T-cell (primary cell): ENCODE measurements around the gene SPOCK3. TPM values are rescaled to one million over a fixed set of nuclear protein-coding genes. Genes with fewer than 3 reads are reported as not detected.

ENCODE experiments used
- ATAC-seq, 4 experiments: fragments of 200-7000 bp in 3 of 4; fragments of 150-1000 bp in 1 of 4; cut with Tn5 transposase; replicated peaks in 1 of 4; 1 replicate in 3 of 4; 2 replicates in 1 of 4; pipeline ENCODE4 v1.10.0; 2021; ENCODE audit warnings: moderate library complexity in 3 of 4, mild to moderate bottlenecking in 2 of 4, moderate number of reproducible peaks in 1 of 4
- CTCF ChIA-PET, 2 donors: fragments of 300-600 bp; sonication (Branson Sonifier 250); formaldehyde crosslinking; loops; one replicate each; lab custom pipeline; 2022; ENCODE audit warnings: antibody characterized with exemption in 2 of 2; lab: Charles Lee
- POLR2A ChIA-PET, 2 donors: fragments of 300-600 bp; sonication (Branson Sonifier 250); formaldehyde crosslinking; loops; one replicate each; lab custom pipeline; 2022; ENCODE audit warnings: antibody characterized with exemption in 2 of 2; lab: Charles Lee
- DNase-seq, 35 experiments: peaks; one replicate each; pipeline versions ENCODE4 v3.0.0 to v3.0.0-alpha.2; 2013 to 2023
- H3K27ac ChIP-seq: one replicate; pipeline ENCODE4 v1.5.1; 2013; ENCODE audit warnings: low read length
- H3K27me3 ChIP-seq, 2 experiments: replicated peaks in 1 of 2; 1 replicate in 1 of 2; 2 replicates in 1 of 2; pipeline versions ENCODE4 v1.6.1 to v1.7.0; 2013; ENCODE audit warnings: low read length in 1 of 2, mixed read lengths in 1 of 2; ENCODE audit not compliant: control insufficient read depth in 2 of 2, insufficient read depth in 2 of 2; ENCODE audit errors: extremely low read depth in 1 of 2
- H3K36me3 ChIP-seq, 2 donors: 1 replicate in 1 of 2; 2 replicates in 1 of 2; pipeline versions ENCODE4 v1.6.1 to v1.7.0; 2013; ENCODE audit warnings: low read length in 1 of 2; ENCODE audit not compliant: control insufficient read depth in 2 of 2, insufficient read depth in 1 of 2; ENCODE audit errors: extremely low read depth in 1 of 2
- H3K4me1 ChIP-seq, 2 experiments: 1 replicate in 1 of 2; 2 replicates in 1 of 2; pipeline versions ENCODE4 v1.6.1 to v1.7.0; 2013; ENCODE audit warnings: low read length in 2 of 2, mixed read lengths in 1 of 2; ENCODE audit not compliant: insufficient read depth in 2 of 2, control insufficient read depth in 1 of 2; ENCODE audit errors: extremely low read depth in 1 of 2
- H3K4me3 ChIP-seq, 2 donors: 1 replicate in 1 of 2; 2 replicates in 1 of 2; pipeline versions ENCODE4 v1.5.1 to v1.7.0; 2013; ENCODE audit warnings: mild to moderate bottlenecking in 2 of 2, low read length in 1 of 2, moderate library complexity in 1 of 2; ENCODE audit not compliant: control insufficient read depth in 1 of 2; ENCODE audit errors: extremely low read depth in 1 of 2
- H3K9me3 ChIP-seq: 2 replicates; pipeline ENCODE4 v1.7.0; 2013
- H3K27ac Mint-ChIP-seq, 2 donors: one replicate each; pipeline ENCODE4 v1.8.0; 2020 to 2021; ENCODE audit warnings: mild to moderate bottlenecking in 2 of 2, mixed read lengths in 2 of 2
- H3K27me3 Mint-ChIP-seq, 2 donors: one replicate each; pipeline ENCODE4 v1.8.0; 2021 to 2022; ENCODE audit warnings: mixed read lengths in 2 of 2
- H3K36me3 Mint-ChIP-seq: one replicate; pipeline ENCODE4 v1.8.0; 2021; ENCODE audit warnings: mixed read lengths
- H3K4me1 Mint-ChIP-seq, 3 donors: one replicate each; pipeline ENCODE4 v1.8.0; 2020 to 2022; ENCODE audit warnings: mixed read lengths in 3 of 3, mild to moderate bottlenecking in 1 of 3
- H3K4me3 Mint-ChIP-seq, 3 donors: one replicate each; pipeline ENCODE4 v1.8.0; 2020 to 2022; ENCODE audit warnings: mild to moderate bottlenecking in 3 of 3, mixed read lengths in 3 of 3, moderate library complexity in 3 of 3
- H3K9me3 Mint-ChIP-seq, 3 donors: one replicate each; pipeline ENCODE4 v1.8.0; 2020 to 2022; ENCODE audit warnings: mixed read lengths in 3 of 3
- WGBS: methylation state at CpG from one replicate; pipeline ENCODE4 v1.1.5; 2013; ENCODE audit warnings: missing lambda C conversion rate; ENCODE audit not compliant: insufficient coverage; 5-methylcytosine and 5-hydroxymethylcytosine counted together
- total RNA-seq, 35 experiments: library from RNA in 6 of 35; stranded (reverse) in 6 of 35; fragments of 120-200 nt in 1 of 35; gene quantifications; one replicate each; pipeline versions ENCODE4 v1.2.1 to v1.2.4 and lab custom pipeline; 2013 to 2026

Gene SPOCK3
- total RNA-seq, 5 donors from 2014 or later (not counting 1 experiment from before 2014, with no cell fraction given): not detected

DNA sequence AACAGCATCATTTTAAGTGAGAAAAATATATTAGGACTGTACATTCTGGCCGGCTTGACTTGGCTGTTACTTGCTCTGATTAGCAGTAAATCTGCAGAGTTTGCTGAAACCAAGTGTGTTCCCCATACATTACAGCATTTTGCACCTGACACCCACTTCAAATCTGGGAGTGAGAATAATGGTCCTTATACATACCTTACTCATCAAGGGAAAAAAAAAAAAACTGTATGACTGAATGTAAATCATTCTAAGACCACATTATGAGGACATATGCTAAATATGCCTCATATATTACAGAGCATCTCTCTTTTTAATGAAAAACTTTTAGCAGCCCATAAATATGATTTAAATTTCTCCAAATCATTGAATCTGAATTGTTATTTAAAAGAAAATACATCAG lies 406.7 kb downstream of the SPOCK3 start:
- Histone ChIP-seq H3K36me3 (no peaks in the 10 kb centered on the region), H3K4me1 (no peaks in the 10 kb centered on the region), H3K27me3 (no peaks in the 10 kb centered on the region), H3K9me3 (no peaks in the 10 kb centered on the region), H3K4me3 (no peak overlapping the region), H3K27ac (no peak overlapping the region)
- Mint-ChIP-seq H3K27ac (no peak overlapping the region), H3K36me3 (no peaks in the 10 kb centered on the region), H3K4me1 (no peaks in the 10 kb centered on the region), H3K4me3 (no peak overlapping the region), H3K9me3 (peaks cover 9 to 25% (median 13%) of the 10 kb centered on the region in 3 donors), H3K27me3 (no peaks in the 10 kb centered on the region)
- DNase-seq: no peak
- no peak for ATAC-seq
- POLR2A ChIA-PET: interaction anchor here in 1 of 2 donors (0.6 kb wide), 1 partner anchor 25 kb away, joined by 3 read pairs; no protein-coding TSS in a partner anchor
- CTCF ChIA-PET: no interaction called here
- WGBS: no CpG with 5 or more reads among the region's 1 CpG

- Mint-ChIP-seq H3K36me3 (no peaks in the 10 kb centered on the region), H3K27me3 (no peaks in the 10 kb centered on the region), H3K4me3 (no peak overlapping the region), H3K4me1 (no peaks in the 10 kb centered on the region), H3K9me3 (peaks cover 11 to 21% (median 12%) of the 10 kb centered on the region in 3 donors), H3K27ac (no peak overlapping the region)
- DNase-seq (no peak), ATAC-seq (no peak)
- Histone ChIP-seq H3K4me3 (no peak overlapping the region), H3K4me1 (no peaks in the 10 kb centered on the region), H3K27ac (no peak overlapping the region), H3K27me3 (no peaks in the 10 kb centered on the region), H3K9me3 (no peaks in the 10 kb centered on the region), H3K36me3 (no peaks in the 10 kb centered on the region)
- CTCF ChIA-PET: no interaction called here
- WGBS: no CpG with 5 or more reads among the region's 1 CpG
- POLR2A ChIA-PET: no interaction called here
These were observed 407.1 kb downstream of the SPOCK3 start for GRCh38 chr4:166827167-166827566.

DNA sequence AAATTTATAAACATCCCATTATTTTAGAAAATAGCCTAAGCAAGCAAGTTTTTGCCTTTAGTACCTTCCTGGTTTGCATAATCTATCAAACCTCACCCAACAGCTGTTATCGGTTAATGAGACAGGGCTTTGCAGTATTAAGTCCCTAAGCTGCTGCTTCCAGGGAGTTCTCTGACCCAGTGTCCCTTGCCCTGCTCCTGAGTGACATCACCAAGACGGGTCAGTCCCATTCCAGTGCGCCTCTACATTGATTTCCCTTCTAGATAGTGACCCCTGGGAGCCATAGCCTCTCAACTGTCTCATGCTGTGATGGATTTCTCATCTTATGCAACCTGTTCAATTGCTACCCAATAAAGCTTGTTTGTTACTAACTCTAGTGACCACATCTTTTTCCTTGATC lies 410.4 kb downstream of the SPOCK3 start:
- POLR2A ChIA-PET: no interaction called here

GRCh38 chr4:166823126-166823525 lies 411.2 kb downstream of the SPOCK3 start:
- no peak overlapping the region for H3K4me3 ChIP-seq
- POLR2A ChIA-PET: no interaction called here
- CTCF ChIA-PET: no interaction called here
- 60% methylated on average over 1 of the region's 1 CpG for WGBS
- peaks cover 9 to 13% (median 9%) of the 10 kb centered on the region in 3 donors for H3K9me3 Mint-ChIP-seq
- H3K4me1 ChIP-seq: no peaks in the 10 kb centered on the region
- H3K27me3 Mint-ChIP-seq: no peaks in the 10 kb centered on the region
- H3K27me3 ChIP-seq: no peaks in the 10 kb centered on the region
- DNase-seq (no peak), ATAC-seq (no peak)
- H3K4me1 Mint-ChIP-seq: no peaks in the 10 kb centered on the region
- H3K36me3 ChIP-seq: no peaks in the 10 kb centered on the region
- no peaks in the 10 kb centered on the region for H3K9me3 ChIP-seq
- H3K27ac ChIP-seq: no peak overlapping the region
- no peaks in the 10 kb centered on the region for H3K36me3 Mint-ChIP-seq
- no peak overlapping the region for H3K27ac Mint-ChIP-seq
- no peak overlapping the region for H3K4me3 Mint-ChIP-seq

More for the DNA sequence above, 410.4 kb downstream of the SPOCK3 start:
- Histone ChIP-seq H3K27ac (no peak overlapping the region), H3K9me3 (no peaks in the 10 kb centered on the region), H3K4me1 (no peaks in the 10 kb centered on the region), H3K36me3 (no peaks in the 10 kb centered on the region), H3K4me3 (no peak overlapping the region), H3K27me3 (no peaks in the 10 kb centered on the region)
- CTCF ChIA-PET: no interaction called here
- Mint-ChIP-seq H3K36me3 (no peaks in the 10 kb centered on the region), H3K4me3 (no peak overlapping the region), H3K27ac (no peak overlapping the region), H3K4me1 (no peaks in the 10 kb centered on the region), H3K27me3 (no peaks in the 10 kb centered on the region), H3K9me3 (peaks cover 9 to 13% (median 9%) of the 10 kb centered on the region in 3 donors)
- no peak for ATAC-seq
- WGBS: 52% methylated on average over 3 of the region's 3 CpGs
- no peak for DNase-seq

- ChIA-PET CTCF (no interaction called here), POLR2A (interaction anchor here in 1 of 2 donors (0.9 kb wide), 1 partner anchor 62 kb away, joined by 4 read pairs; no protein-coding TSS in a partner anchor)
- Mint-ChIP-seq H3K27me3 (no peaks in the 10 kb centered on the region), H3K4me3 (no peak overlapping the region), H3K4me1 (no peaks in the 10 kb centered on the region), H3K36me3 (no peaks in the 10 kb centered on the region), H3K9me3 (peaks cover 9 to 15% (median 9%) of the 10 kb centered on the region in 3 donors), H3K27ac (no peak overlapping the region)
- ATAC-seq: no peak
- Histone ChIP-seq H3K4me1 (no peaks in the 10 kb centered on the region), H3K4me3 (no peak overlapping the region), H3K27me3 (no peaks in the 10 kb centered on the region), H3K36me3 (no peaks in the 10 kb centered on the region), H3K9me3 (no peaks in the 10 kb centered on the region), H3K27ac (no peak overlapping the region)
- 100% methylated on average over 2 of the region's 4 CpGs for WGBS
- DNase-seq: no peak
These were observed 411.9 kb downstream of the SPOCK3 start for GRCh38 chr4:166822386-166822785.

GRCh38 chr4:166816890-166817289 lies 417.4 kb downstream of the SPOCK3 start:
- Mint-ChIP-seq H3K36me3 (no peaks in the 10 kb centered on the region), H3K27ac (no peak overlapping the region), H3K4me1 (no peaks in the 10 kb centered on the region), H3K27me3 (no peaks in the 10 kb centered on the region), H3K9me3 (peaks cover 3 to 9% (median 7%) of the 10 kb centered on the region in 3 donors), H3K4me3 (no peak overlapping the region)
- Histone ChIP-seq H3K27me3 (no peaks in the 10 kb centered on the region), H3K9me3 (no peaks in the 10 kb centered on the region), H3K4me1 (no peaks in the 10 kb centered on the region), H3K27ac (no peak overlapping the region), H3K36me3 (no peaks in the 10 kb centered on the region), H3K4me3 (no peak overlapping the region)
- ATAC-seq: no peak
- DNase-seq: no peak
- ChIA-PET CTCF (no interaction called here), POLR2A (no interaction called here)
- 64% methylated on average over 2 of the region's 3 CpGs for WGBS

DNA sequence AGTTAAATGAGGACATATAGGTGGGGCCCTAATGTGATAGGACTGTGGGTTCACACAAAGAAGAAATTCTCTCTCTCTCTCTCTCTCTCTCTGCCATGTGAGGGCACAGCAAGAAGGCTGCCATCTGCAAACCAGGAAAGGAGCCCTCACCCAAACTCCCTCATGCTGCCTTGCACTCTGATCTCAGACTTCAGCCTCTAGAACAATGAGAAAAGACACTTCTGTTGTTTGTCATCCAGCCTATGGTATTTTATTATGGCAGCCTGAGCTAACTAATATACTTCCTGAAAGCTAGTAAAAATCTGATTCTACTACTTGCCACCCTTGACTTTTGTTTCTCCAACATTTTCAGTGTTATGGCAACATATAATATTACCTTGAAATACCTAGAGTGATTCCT lies 425.9 kb downstream of the SPOCK3 start:
- CTCF ChIA-PET: no interaction called here
- no peak for DNase-seq
- POLR2A ChIA-PET: no interaction called here

More for the DNA sequence above, 425.9 kb downstream of the SPOCK3 start:
- peaks cover 0 to 22% (median 16%) of the 10 kb centered on the region in 3 donors for H3K9me3 Mint-ChIP-seq
- H3K4me1 ChIP-seq: no peaks in the 10 kb centered on the region
- no peak overlapping the region for H3K27ac ChIP-seq
- no peaks in the 10 kb centered on the region for H3K36me3 ChIP-seq
- H3K27ac Mint-ChIP-seq: no peak overlapping the region
- no peaks in the 10 kb centered on the region for H3K27me3 ChIP-seq
- no peak for ATAC-seq
- no peaks in the 10 kb centered on the region for H3K9me3 ChIP-seq
- no peaks in the 10 kb centered on the region for H3K4me1 Mint-ChIP-seq
- H3K27me3 Mint-ChIP-seq: no peaks in the 10 kb centered on the region
- H3K36me3 Mint-ChIP-seq: no peaks in the 10 kb centered on the region
- no peak overlapping the region for H3K4me3 ChIP-seq
- no peak overlapping the region for H3K4me3 Mint-ChIP-seq
